Body of pancreas (tissue), 4 donors: ENCODE measurements around the gene MAP2K5.
A peak's percentile ranks its signal among the peaks of the same experiment; 100 is the strongest.

Experiments used
- POLR2A ChIP-seq, 3 donors: fragments of 450-650 bp; IDR thresholded peaks; one replicate each; pipeline ENCODE4 v1.6.1; 2016; ENCODE audit warnings: antibody characterized with exemption in 3 of 3, mild to moderate bottlenecking in 2 of 3
- TF ChIP-seq, protein P1 (sequence below), 7 experiments: fragments of 450-650 bp in 4 of 7; fragments of 200-600 bp in 3 of 7; sonication (generic) in 3 of 7; IDR thresholded peaks; one replicate each; pipeline ENCODE4 v1.5.1; 2016 to 2019; ENCODE audit warnings: antibody characterized with exemption in 7 of 7

DNA sequence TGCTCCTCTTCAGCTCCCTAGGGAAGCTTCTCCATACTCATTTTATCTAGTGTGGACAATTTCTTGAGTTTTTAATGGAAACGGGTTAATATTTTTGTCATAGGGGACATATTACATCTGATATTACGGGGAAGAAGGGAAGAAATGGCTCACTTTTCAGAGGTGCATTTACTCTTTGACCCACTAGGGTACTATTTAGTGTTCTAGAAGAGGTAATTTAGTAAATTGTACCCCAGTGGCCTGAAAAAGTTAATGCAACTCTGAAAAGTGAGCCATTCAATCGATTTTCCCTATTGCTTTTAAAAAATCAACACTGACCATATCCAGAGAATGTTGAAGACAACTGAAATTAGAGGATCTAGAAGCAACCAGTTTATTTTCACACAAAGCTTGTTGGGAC, 71.2 kb downstream of the MAP2K5 start:
- TF ChIP-seq, protein P1, sequence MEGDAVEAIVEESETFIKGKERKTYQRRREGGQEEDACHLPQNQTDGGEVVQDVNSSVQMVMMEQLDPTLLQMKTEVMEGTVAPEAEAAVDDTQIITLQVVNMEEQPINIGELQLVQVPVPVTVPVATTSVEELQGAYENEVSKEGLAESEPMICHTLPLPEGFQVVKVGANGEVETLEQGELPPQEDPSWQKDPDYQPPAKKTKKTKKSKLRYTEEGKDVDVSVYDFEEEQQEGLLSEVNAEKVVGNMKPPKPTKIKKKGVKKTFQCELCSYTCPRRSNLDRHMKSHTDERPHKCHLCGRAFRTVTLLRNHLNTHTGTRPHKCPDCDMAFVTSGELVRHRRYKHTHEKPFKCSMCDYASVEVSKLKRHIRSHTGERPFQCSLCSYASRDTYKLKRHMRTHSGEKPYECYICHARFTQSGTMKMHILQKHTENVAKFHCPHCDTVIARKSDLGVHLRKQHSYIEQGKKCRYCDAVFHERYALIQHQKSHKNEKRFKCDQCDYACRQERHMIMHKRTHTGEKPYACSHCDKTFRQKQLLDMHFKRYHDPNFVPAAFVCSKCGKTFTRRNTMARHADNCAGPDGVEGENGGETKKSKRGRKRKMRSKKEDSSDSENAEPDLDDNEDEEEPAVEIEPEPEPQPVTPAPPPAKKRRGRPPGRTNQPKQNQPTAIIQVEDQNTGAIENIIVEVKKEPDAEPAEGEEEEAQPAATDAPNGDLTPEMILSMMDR (IDR thresholded peaks at IDR 0.05): peak in 1 of 7 experiments; percentile 2
- TF ChIP-seq POLR2A (IDR thresholded peaks at IDR 0.05): no peak
